ENCODE results near the gene CACNG4. TPM values are rescaled to one million over a fixed set of nuclear protein-coding genes. Genes with fewer than 3 reads are reported as not detected.

The CACNG4 gene
- total RNA-seq, 6 experiments from 2014 or later: not detected

GRCh38 chr17:66957343-66957742 is 7.2 kb upstream of the CACNG4 start:
- TF ChIP-seq CTCF (IDR thresholded peaks at IDR 0.05): no peak
- Mint-ChIP-seq H3K4me1 (ENCODE audit: low read depth) (peaks cover 2% of the 10 kb centered on the region; the same call in 1 of the 2 replicates), H3K9me3 (no peaks in the 10 kb centered on the region), H3K36me3 (ENCODE audit: low read depth) (no peaks in the 10 kb centered on the region), H3K27me3 (ENCODE audit: insufficient read depth) (peaks cover 41% of the 10 kb centered on the region), H3K27ac (no peak overlapping the region), H3K4me3 (no peak overlapping the region)
- no peak for DNase-seq

GRCh38 chr17:66957951-66958579 is 6.4 kb upstream of the CACNG4 start:
- Mint-ChIP-seq H3K4me1 (ENCODE audit: low read depth) (no peaks in the 10 kb centered on the region), H3K27ac (no peak overlapping the region), H3K36me3 (ENCODE audit: low read depth) (no peaks in the 10 kb centered on the region), H3K9me3 (no peaks in the 10 kb centered on the region), H3K27me3 (ENCODE audit: insufficient read depth) (peaks cover 44% of the 10 kb centered on the region), H3K4me3 (no peak overlapping the region)
- no peak for TF ChIP-seq CTCF (IDR thresholded peaks at IDR 0.05)
- no peak for DNase-seq

- no peak for DNase-seq
- Mint-ChIP-seq H3K36me3 (ENCODE audit: low read depth) (no peaks in the 10 kb centered on the region), H3K9me3 (no peaks in the 10 kb centered on the region), H3K27ac (no peak overlapping the region), H3K4me3 (no peak overlapping the region), H3K27me3 (ENCODE audit: insufficient read depth) (peaks cover 51% of the 10 kb centered on the region), H3K4me1 (ENCODE audit: low read depth) (no peaks in the 10 kb centered on the region)
- no peak for TF ChIP-seq CTCF (IDR thresholded peaks at IDR 0.05)
Observed at GRCh38 chr17:66959641-66960375, 4.7 kb upstream of the CACNG4 start.

GRCh38 chr17:66960613-66961012 is 3.9 kb upstream of the CACNG4 start:
- H3K36me3 Mint-ChIP-seq (ENCODE audit: low read depth): no peaks in the 10 kb centered on the region
- TF ChIP-seq CTCF (IDR thresholded peaks at IDR 0.05): no peak
- no peak overlapping the region for H3K27ac Mint-ChIP-seq
- DNase-seq: no peak
- no peak overlapping the region for H3K4me3 Mint-ChIP-seq
- no peaks in the 10 kb centered on the region for H3K4me1 Mint-ChIP-seq (ENCODE audit: low read depth)
- H3K27me3 Mint-ChIP-seq (ENCODE audit: insufficient read depth): peaks cover 54% of the 10 kb centered on the region
- no peaks in the 10 kb centered on the region for H3K9me3 Mint-ChIP-seq

- Mint-ChIP-seq H3K4me3 (no peak overlapping the region), H3K27ac (no peak overlapping the region), H3K36me3 (ENCODE audit: low read depth) (no peaks in the 10 kb centered on the region), H3K4me1 (ENCODE audit: low read depth) (no peaks in the 10 kb centered on the region), H3K27me3 (ENCODE audit: insufficient read depth) (peaks cover 65% of the 10 kb centered on the region), H3K9me3 (no peaks in the 10 kb centered on the region)
- TF ChIP-seq CTCF (IDR thresholded peaks at IDR 0.05): no peak
- DNase-seq: no peak
Observed at GRCh38 chr17:66963521-66963908, 992 bp upstream of the CACNG4 start.

Measured in HFFc6 (cell line).